Pancreas (tissue), 10 donors: ENCODE data around the gene ASCL4. TPM values are rescaled to one million over a fixed set of nuclear protein-coding genes. Genes with fewer than 3 reads are reported as not detected.

ENCODE experiments used
- ATAC-seq, 4 donors: fragments of 200-7000 bp; cut with Tn5 transposase; one replicate each; pipeline versions ENCODE4 v1.8.0 to v1.9.1; 2020; ENCODE audit warnings: mild to moderate bottlenecking in 4 of 4, moderate library complexity in 4 of 4
- DNase-seq, 6 donors: peaks; one replicate each; pipeline ENCODE4 v3.0.0-alpha.2; 2020
- FAIRE-seq: peaks from 2 replicates; lab custom pipeline; 2012; peaks lifted over from hg19 to GRCh38; lab: Jason Lieb, UNC
- H3K27ac ChIP-seq, 4 donors: fragments of 200-600 bp; sonication (generic); 1 replicate in 3 of 4; 2 replicates in 1 of 4; pipeline versions ENCODE4 v1.5.0 to v1.8.0; 2020
- H3K27me3 ChIP-seq, 4 donors: fragments of 200-600 bp; one replicate each; pipeline ENCODE4 v1.8.0; 2021
- H3K36me3 ChIP-seq, 3 donors: fragments of 200-600 bp; sonication (generic) in 1 of 3; one replicate each; pipeline versions ENCODE4 v1.5.0 to v1.8.0; 2020 to 2021
- H3K4me1 ChIP-seq, 3 donors: fragments of 200-600 bp; one replicate each; pipeline ENCODE4 v1.8.0; 2021
- H3K4me3 ChIP-seq, 4 donors: fragments of 200-600 bp; sonication (generic) in 2 of 4; one replicate each; pipeline versions ENCODE4 v1.5.0 to v1.8.0; 2020 to 2021
- H3K9me3 ChIP-seq, 4 donors: fragments of 200-600 bp; one replicate each; pipeline ENCODE4 v1.8.0; 2021
- WGBS, 2 donors: extraction: QIAGEN DNeasy Blood & Tissue Kit; methylation state at CpG; one replicate each; pipeline ENCODE4 v1.1.7; 2013; 5-methylcytosine and 5-hydroxymethylcytosine counted together
- intact Hi-C, 3 donors: fragments of 100-400 bp; cut with DNase I; formaldehyde crosslinking; loops; one replicate each; pipeline versions ENCODE4 v1.11.1 to v1.14.2; 2022
- polyA plus RNA-seq, 2 donors: library from polyadenylated mRNA; stranded (reverse); fragments of 200-250 nt; gene quantifications; one replicate each; pipeline ENCODE4 v1.2.3, GENCODE V29; 2013
- total RNA-seq, 6 donors: library from RNA; stranded (reverse); fragmentation: NEBNext Ultra II Directional in 4 of 6; extraction: Animal tissue kit (Norgen Biotek cat#: 25700) in 4 of 6; gene quantifications; one replicate each; pipeline versions ENCODE4 v1.2.1 to v1.2.4, GENCODE V29; 2021 to 2023
- TF ChIP-seq, protein P1 (sequence below), 4 donors: fragments of 200-600 bp; sonication (generic) in 3 of 4; IDR thresholded peaks; one replicate each; pipeline versions ENCODE4 v1.5.0 to v1.8.0; 2021; ENCODE audit warnings: antibody characterized with exemption in 4 of 4
- donor health status: healthy with polysubstance abuse.
- donor health status: DM: no; HTN: no; CAD: no; lungs with moderate emphysema.
- donor health status: DM: no; HTN: no; CAD: no.
- donor health status: control.
- donor health status: control.
- donor health status: Bipolar disorder and iron deficiency.
- donor health status: DM: yes; HTN: yes; CAD: no.
- donor health status: DM: no; HTN: no; CAD: no.
- donor health status: DM: no; HTN: no; CAD: no.
- donor health status: DM: yes; HTN: yes; CAD: no.

The ASCL4 gene
- total and polyA plus RNA-seq, 8 donors, result 0.02 TPM; not detected in 7

DNA sequence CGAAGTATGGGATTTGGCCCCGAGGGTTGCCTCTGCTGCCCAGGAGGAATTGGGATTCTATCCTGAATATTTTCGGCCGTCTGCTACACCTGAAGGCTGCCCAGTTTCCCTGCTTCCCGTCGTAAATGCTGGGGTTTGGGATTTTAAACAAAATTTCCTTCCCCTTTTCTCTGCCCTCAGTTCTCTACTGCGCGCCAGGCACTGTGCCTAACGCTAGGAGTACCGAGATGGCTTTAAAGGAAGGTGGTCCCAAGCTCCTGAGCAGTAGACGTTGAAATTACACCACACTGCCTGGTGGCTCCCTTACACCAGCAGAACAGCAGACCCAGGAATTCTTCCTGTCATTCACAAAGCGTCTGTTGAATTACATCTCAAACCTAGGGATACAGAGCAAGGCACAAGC is 13.0 kb upstream of the ASCL4 start:
- Histone ChIP-seq H3K4me3 (peak overlapping the region; percentile 66 to 91 (median 77)), H3K9me3 (no peaks in the 10 kb centered on the region), H3K27ac (peak overlapping the region in 2 of 4 donors; percentile 42), H3K27me3 (no peaks in the 10 kb centered on the region), H3K4me1 (peaks cover 6 to 16% (median 15%) of the 10 kb centered on the region in 3 donors), H3K36me3 (peaks cover 0 to 3% (median 0%) of the 10 kb centered on the region in 3 donors)
- intact Hi-C loops, result no loop called here
- ATAC-seq (peak; percentile 4 to 8 (median 5)), FAIRE-seq (no peak), DNase-seq (no peak)
- WGBS, 2 donors, result 2% methylated on average over 12 of the region's 12 CpGs
- TF ChIP-seq, protein P1, sequence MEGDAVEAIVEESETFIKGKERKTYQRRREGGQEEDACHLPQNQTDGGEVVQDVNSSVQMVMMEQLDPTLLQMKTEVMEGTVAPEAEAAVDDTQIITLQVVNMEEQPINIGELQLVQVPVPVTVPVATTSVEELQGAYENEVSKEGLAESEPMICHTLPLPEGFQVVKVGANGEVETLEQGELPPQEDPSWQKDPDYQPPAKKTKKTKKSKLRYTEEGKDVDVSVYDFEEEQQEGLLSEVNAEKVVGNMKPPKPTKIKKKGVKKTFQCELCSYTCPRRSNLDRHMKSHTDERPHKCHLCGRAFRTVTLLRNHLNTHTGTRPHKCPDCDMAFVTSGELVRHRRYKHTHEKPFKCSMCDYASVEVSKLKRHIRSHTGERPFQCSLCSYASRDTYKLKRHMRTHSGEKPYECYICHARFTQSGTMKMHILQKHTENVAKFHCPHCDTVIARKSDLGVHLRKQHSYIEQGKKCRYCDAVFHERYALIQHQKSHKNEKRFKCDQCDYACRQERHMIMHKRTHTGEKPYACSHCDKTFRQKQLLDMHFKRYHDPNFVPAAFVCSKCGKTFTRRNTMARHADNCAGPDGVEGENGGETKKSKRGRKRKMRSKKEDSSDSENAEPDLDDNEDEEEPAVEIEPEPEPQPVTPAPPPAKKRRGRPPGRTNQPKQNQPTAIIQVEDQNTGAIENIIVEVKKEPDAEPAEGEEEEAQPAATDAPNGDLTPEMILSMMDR (IDR thresholded peaks at IDR 0.05), result no peak

DNA sequence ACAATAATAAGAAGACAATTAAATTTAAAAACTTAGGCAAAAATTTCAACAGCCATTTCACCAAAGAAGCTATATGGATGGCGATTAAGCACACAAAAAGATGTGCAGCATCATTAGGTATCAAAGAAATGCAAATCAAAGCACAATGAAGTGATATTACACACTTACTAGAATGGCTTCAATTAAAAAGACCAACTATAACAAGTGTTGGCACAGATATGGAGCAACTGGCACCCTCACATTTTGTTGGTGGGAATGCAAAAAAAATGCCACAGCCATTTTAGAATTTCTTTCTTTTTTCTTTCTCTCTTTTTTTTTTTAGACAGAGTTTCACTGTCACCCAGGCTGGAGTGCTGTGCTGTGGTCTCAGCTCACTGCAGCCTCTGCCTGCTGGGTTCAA is 11.6 kb upstream of the ASCL4 start:
- no peaks in the 10 kb centered on the region for H3K36me3 ChIP-seq
- WGBS, 2 donors, result 70 to 79% methylated on average over 1 of the region's 1 CpG
- H3K27ac ChIP-seq, result no peak overlapping the region
- FAIRE-seq (no peak), ATAC-seq (no peak), DNase-seq (no peak)
- H3K4me1 ChIP-seq, result peaks cover 6 to 16% (median 15%) of the 10 kb centered on the region in 3 donors
- H3K9me3 ChIP-seq, result no peaks in the 10 kb centered on the region
- intact Hi-C loops, result no loop called here
- no peak overlapping the region for H3K4me3 ChIP-seq
- TF ChIP-seq, protein P1 (IDR thresholded peaks at IDR 0.05), result no peak
- H3K27me3 ChIP-seq, result no peaks in the 10 kb centered on the region

DNA sequence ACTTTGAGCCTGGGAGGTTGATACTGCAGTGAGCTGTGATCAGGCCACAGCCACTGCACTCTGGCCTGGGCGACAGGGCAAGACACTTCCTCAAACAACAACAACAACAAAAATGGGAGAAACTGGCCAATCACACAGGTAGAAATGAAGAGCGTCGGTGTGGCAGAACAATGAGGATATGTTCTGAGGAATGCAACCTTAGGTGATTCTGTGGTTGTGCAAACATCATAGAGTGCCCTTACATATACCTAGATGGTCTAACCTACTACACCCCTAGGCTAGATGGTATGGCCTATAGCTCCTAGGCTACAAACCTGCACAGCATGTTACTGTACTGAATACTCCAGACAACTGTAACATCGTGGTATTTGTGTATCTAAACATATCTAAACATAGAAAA is 9.9 kb upstream of the ASCL4 start:
- no peak for FAIRE-seq
- H3K4me3 ChIP-seq, result no peak overlapping the region
- no peak for DNase-seq
- ATAC-seq, result no peak
- H3K36me3 ChIP-seq, result no peaks in the 10 kb centered on the region
- TF ChIP-seq, protein P1 (IDR thresholded peaks at IDR 0.05), result no peak
- H3K4me1 ChIP-seq, result peaks cover 0 to 4% (median under 1%) of the 10 kb centered on the region in 3 donors
- no peaks in the 10 kb centered on the region for H3K27me3 ChIP-seq
- intact Hi-C loops, result no loop called here
- H3K27ac ChIP-seq, result no peak overlapping the region
- no peaks in the 10 kb centered on the region for H3K9me3 ChIP-seq
- WGBS, 2 donors, result 56 to 59% methylated on average over 4 of the region's 4 CpGs

DNA sequence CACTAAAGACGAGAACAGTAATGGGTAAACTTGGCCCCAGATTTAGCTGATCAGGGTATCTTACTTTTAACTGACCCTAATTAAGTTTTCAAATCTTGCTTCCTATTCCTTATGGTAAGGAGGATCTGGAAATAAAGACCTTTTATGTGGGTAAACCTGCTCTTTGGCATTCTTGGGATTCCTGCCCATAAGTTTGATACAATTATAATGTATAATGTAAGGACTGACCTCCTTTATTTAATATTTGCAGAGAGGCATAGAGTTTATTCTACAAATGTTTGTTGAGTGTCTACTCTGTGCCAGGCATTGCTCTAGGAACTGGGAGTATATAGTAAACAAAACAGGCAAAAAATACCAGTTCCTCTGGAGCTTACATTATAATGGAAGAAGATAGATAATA is 9.2 kb upstream of the ASCL4 start:
- H3K4me1 ChIP-seq, result no peaks in the 10 kb centered on the region
- FAIRE-seq (no peak), ATAC-seq (no peak), DNase-seq (no peak)
- WGBS, 2 donors, result 73 to 78% methylated on average over 1 of the region's 1 CpG
- no peaks in the 10 kb centered on the region for H3K9me3 ChIP-seq
- no peaks in the 10 kb centered on the region for H3K36me3 ChIP-seq
- TF ChIP-seq, protein P1 (IDR thresholded peaks at IDR 0.05), result no peak
- H3K27ac ChIP-seq, result no peak overlapping the region
- H3K27me3 ChIP-seq, result no peaks in the 10 kb centered on the region
- no peak overlapping the region for H3K4me3 ChIP-seq
- intact Hi-C loops, result no loop called here

DNA sequence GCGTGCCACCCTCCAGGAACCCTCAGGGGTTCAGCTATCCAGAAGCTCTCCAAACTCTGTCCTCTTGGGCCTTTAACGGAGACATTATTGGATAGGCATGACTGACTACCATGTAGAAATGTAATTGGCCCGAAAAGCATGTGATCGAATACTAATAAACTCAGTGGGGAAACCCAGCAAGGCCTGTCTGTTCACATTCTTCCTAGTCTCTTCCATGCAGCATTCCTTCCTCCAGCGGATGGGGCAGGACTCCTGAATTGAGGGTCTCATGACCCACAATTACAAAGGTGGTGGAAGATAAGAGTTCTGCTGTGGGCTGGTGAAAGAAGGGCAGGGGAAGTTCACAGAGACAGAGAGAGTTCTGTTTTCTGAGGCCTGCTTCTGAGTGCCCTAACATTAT is 7.0 kb upstream of the ASCL4 start:
- Histone ChIP-seq H3K27ac (no peak overlapping the region), H3K4me1 (no peaks in the 10 kb centered on the region), H3K27me3 (peaks cover 0 to 1% (median 0%) of the 10 kb centered on the region in 4 donors), H3K9me3 (no peaks in the 10 kb centered on the region), H3K4me3 (no peak overlapping the region), H3K36me3 (no peaks in the 10 kb centered on the region)
- no peak for FAIRE-seq
- WGBS, 2 donors, result 76 to 86% methylated on average over 5 of the region's 5 CpGs
- ATAC-seq, result no peak
- DNase-seq, result no peak
- intact Hi-C loops, result no loop called here
- TF ChIP-seq, protein P1 (IDR thresholded peaks at IDR 0.05), result no peak
